Measurements from ENCODE around the gene FAM9C. TPM values are rescaled to one million over a fixed set of nuclear protein-coding genes. Genes with fewer than 3 reads are reported as not detected.

FAM9C gene
- total RNA-seq, 1 experiment from 2014 or later = not detected

DNA sequence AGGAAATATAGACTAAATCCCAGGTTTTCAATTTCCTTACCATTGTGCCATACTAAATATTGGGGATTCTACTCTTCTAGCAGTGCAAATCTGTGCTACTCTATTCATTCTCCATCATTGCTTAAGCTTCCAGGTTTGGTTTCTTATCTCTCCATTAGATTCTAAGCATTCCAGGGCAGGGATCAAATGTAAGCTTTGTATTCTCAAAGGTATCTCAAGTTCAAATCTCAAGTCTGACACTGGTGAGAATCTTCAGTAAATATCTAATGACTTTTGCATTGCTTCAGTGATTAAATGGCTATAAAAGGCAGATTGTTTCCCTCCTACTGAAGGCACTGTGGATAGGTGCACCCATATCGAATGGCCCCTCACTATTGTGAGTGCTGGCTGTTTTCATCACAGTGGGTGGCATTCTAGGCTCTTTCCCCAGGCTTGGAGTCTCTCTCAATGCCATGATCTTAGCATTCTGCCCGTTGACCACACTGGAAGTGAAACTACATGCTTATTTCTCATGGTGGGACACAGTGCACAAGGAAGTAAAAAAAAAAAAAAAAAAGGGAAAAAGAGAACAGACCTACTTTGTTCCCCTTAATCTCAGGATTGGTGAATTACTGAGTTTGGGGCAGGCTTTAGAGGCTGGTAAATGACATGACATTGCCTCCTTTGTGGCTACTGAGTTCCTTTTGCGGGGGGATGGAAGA lies 28.7 kb downstream of the FAM9C start:
- DNase-seq (ENCODE audit: low read depth) = peak; percentile 5
- in situ Hi-C loops (cut with HindIII; ENCODE audit: low pct_unique_long_range_greater_than_20kb, low sequenced_read_pairs) = no loop called here

DNA sequence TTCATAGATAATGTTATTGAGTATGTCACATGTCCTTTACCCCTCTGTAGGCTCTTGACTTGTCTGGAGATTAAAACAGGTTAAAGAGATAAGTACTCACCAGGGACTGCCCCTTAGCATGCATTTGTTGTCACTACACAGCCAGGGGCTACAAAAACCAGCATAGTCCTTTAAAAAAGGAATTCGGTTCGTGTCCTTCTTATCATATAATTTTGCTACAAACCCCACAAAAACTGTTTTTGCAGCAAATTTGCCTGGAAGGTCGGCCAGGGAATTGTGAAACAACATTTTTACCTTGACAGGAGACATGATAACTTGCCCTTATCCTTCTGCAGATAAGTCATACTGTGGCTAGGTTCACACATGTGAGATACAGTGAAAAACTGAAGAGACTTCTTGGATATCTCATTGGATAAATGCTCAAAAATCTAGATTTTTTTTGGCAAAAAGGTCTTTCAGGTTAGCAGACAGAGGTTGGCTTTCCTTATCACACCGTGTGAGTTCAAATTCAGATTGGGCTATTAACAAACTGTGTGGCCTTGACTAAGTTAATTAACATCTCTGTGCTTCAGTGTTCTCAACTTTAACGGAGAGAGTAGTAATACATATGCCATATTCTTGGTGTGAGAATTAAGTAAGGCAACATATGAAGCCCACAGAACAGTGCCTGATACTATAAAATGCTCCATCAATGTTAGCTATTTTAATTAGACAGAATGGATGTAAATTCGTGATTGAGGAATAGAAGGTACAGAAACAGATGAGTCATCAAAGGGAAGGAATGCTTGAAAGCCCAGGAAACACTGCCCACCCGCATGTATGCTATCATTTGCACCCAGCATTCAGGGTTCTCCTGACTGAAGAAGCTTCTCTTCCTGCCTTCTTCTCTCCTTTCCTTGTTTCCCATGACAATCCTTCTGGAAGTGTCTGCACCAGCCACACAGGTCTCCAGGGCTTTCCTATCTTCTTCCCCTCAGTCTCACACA lies 30.0 kb downstream of the FAM9C start:
- in situ Hi-C loops (cut with HindIII; ENCODE audit: low pct_unique_long_range_greater_than_20kb, low sequenced_read_pairs) = no loop called here
- no peak for DNase-seq (ENCODE audit: low read depth)

DNA sequence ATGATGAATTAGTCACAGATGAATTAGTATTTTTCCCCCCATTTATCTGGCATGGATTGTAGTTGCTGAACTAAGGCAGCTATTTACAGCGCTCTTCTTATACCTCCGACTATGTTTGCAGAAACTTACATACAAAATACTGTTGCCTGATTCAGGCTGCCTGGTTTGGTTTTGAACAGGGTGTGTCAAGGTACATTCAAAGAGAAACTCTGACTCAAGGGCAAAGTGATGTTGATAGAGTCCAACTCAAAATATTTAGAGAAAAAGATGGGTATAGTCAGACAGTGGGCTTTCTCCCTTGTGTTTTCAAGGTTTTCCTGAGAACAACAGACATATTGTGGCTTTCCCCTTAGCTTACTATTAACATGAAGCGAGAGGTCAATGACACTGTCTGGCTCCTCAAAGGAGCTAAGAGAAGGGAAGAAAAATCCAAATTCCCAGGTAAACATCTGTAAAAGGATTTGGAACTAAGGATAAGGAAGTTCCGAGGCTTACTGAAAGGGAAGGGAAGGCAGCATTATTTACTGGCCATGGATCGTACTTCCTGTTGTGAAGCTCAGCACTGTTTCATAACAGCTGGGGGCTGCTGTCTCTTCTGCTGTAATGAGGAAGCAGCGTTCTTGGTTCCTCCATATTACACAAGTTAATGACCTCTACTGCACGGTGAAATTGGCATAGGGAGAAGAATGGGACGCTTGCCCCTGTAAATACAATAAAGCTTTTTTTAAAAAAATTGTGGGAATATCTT lies 30.9 kb downstream of the FAM9C start:
- in situ Hi-C loops (cut with HindIII; ENCODE audit: low pct_unique_long_range_greater_than_20kb, low sequenced_read_pairs) = no loop called here
- DNase-seq (ENCODE audit: low read depth) = no peak

GRCh38 chrX:13010546-13010945 lies 33.9 kb downstream of the FAM9C start:
- in situ Hi-C loops (cut with HindIII; ENCODE audit: low pct_unique_long_range_greater_than_20kb, low sequenced_read_pairs) = no loop called here
- no peak for DNase-seq (ENCODE audit: low read depth)

GRCh38 chrX:13009844-13010243 lies 34.6 kb downstream of the FAM9C start:
- DNase-seq (ENCODE audit: low read depth) = no peak
- in situ Hi-C loops (cut with HindIII; ENCODE audit: low pct_unique_long_range_greater_than_20kb, low sequenced_read_pairs) = no loop called here

DNA sequence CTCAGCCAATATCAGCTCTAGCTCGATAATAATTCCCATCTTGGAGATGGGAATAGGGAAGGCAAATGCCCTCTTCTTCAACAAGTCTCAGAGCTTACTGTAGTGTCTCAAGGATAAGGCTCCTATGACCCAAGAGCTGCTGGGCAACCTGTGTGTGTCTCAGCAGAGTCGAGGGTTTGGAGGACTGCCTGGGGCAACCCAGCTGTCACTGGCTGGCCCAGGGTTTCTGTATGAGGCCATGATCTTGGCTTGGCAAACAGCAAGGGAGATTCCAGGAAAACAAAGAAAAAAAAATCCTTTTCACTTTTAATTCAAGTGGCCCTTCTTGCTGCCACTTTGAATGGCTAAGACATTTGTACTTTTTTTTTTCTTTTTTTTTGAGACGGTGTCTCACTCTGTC lies 35.1 kb downstream of the FAM9C start:
- in situ Hi-C loops (cut with HindIII; ENCODE audit: low pct_unique_long_range_greater_than_20kb, low sequenced_read_pairs) = no loop called here
- DNase-seq (ENCODE audit: low read depth) = no peak

- in situ Hi-C loops (cut with HindIII; ENCODE audit: low pct_unique_long_range_greater_than_20kb, low sequenced_read_pairs) = no loop called here
- DNase-seq (ENCODE audit: low read depth) = no peak
These were observed 35.6 kb downstream of the FAM9C start for GRCh38 chrX:13008851-13009250.

- DNase-seq (ENCODE audit: low read depth) = no peak
- in situ Hi-C loops (cut with HindIII; ENCODE audit: low pct_unique_long_range_greater_than_20kb, low sequenced_read_pairs) = no loop called here
These were observed 36.3 kb downstream of the FAM9C start for GRCh38 chrX:13008189-13008533.

DNA sequence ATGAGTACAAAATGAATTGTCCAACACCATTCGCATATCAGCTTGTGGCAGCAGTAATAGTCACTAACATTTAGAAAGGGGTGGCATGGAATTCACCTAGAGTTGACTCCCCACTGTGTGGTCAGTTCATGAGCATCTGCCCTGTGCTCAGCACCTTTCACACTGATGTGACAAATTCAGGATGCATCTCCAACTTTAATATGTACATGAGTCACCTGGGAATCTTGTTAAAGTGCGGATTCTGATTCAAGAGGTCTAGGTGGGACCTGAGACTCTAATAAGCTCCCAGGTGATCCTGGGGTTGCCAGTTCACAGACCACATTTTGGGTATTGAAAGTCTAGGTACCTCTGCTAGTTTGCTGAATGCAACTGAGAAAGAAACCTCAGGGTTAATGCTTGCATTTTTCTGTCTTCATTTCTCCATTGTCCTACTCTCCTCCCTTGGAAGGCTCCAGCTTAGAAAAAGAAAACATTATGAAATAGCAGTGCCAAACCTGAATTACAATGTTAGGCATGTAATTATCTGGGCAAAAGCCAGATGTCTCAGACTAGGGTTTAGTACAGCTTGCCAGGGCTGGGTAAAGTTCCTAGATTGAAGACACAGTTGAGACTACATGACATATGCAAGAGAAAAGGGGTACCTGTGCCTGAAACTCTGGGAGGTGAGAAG lies 36.8 kb downstream of the FAM9C start:
- in situ Hi-C loops (cut with HindIII; ENCODE audit: low pct_unique_long_range_greater_than_20kb, low sequenced_read_pairs) = no loop called here
- no peak for DNase-seq (ENCODE audit: low read depth)

DNA sequence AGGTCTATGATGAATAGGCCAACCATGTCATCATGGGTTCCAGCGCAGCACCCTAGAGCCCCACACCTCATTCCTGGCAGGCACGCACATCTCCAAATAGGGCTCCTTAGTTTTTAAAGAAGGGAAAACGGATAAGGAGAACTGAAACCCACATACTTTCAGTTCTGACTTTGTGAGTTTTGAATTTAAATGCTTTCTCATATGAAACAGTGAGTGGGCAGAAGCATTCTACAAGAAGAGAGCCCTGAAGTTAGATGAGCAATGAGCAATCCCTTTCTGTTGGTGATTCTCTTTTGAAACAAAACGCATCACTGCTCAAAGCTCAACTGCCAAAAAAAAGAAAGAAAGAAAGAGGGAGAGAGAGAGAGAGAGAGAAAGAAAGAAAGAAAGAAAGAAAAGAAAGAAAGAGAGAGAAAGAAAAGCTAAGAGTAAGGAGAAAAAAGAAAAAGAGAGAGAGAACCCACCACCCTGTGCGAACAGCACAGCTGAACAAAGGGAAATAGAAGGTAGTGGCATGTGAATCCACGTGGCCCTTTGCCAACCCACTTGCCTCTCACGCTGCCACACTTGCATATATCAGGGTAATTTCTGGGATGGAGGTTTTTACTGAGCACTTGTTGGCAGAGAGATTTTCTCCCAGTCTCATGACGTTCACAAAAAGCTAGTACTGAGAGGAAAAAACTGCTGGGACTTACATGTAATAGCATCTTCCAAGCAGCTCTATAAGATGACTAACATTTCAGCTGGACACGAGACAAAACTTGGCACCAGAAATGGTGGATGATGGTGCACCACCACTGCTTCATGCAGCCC lies 38.6 kb downstream of the FAM9C start:
- in situ Hi-C loops (cut with HindIII; ENCODE audit: low pct_unique_long_range_greater_than_20kb, low sequenced_read_pairs) = no loop called here
- DNase-seq (ENCODE audit: low read depth) = no peak

DNA sequence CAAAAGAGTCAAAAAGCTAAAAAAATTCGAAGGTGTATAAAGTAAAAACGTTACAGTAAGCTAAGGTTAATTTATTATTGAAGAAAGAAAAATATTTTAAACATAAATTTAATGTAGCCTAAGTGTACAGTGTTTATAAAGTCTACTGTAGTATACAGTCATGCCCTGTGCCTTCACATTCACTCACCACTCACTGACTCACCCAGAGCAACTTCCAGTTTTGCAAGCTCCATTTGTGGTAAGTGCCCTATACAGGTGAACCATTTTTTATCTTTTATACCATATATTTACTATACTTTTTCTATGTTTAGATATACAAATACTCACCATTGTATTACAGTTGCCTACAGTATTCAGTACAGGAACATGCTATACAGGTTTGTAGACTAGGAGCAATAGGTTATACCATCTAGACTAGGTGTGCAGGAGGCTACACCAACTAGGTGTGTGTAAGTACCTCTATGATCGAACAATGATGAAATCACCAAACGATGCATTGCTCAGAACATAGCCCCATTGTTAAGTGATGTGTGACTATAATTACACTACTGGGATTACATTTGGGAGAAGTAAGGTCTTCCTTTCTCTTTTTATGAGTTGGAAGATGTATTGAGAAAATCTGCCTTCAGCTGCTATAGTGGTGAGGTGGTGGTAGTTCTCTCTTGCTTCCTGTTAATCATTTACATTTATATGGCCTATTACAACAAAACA lies 42.3 kb downstream of the FAM9C start:
- DNase-seq (ENCODE audit: low read depth) = no peak
- in situ Hi-C loops (cut with HindIII; ENCODE audit: low pct_unique_long_range_greater_than_20kb, low sequenced_read_pairs) = no loop called here

DNA sequence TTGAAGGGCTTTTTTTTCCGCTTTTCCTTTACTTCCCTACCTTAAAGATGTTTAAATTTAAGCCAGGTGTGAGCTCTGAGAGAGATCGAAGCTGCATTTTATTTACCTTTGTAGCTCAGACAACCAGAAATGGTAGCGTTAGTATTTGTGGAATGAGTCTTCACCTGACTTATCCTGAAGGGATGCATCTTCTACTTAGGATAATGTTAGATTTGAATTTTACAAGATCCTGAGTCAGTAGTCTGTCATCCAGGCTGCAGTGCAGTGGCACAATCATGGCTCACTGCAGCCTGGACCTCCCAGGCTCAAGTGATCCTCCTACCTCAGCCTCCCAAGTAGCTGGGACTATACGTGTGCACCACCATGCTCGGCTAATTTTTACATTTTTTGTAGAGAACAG lies 43.3 kb downstream of the FAM9C start:
- DNase-seq (ENCODE audit: low read depth) = no peak
- in situ Hi-C loops (cut with HindIII; ENCODE audit: low pct_unique_long_range_greater_than_20kb, low sequenced_read_pairs) = no loop called here

DNA sequence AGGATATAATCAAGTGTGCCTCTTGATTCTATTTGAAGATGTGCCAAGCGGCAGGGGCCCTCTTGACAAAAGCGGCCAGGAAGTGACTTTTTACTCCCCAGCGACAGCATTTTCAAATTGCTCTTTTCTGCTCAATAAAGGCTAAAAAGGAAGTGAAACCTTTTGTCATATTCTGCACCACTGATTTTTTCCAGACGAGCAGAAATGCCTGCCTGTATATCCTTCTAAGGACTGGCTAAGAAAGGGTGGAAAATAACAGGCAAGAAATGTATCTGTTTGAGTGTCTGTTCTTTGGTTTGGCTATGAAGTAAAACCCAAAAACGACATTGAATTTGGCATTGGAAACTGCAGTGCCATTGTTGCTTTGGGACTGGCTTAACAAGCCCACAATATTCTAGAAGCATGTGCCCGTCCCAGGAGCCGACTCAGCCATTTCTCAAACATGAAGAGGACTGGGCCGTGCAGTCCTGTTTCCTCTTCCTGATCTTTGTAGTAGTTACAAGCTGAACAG lies 44.1 kb downstream of the FAM9C start:
- no peak for DNase-seq (ENCODE audit: low read depth)
- in situ Hi-C loops (cut with HindIII; ENCODE audit: low pct_unique_long_range_greater_than_20kb, low sequenced_read_pairs) = no loop called here

DNA sequence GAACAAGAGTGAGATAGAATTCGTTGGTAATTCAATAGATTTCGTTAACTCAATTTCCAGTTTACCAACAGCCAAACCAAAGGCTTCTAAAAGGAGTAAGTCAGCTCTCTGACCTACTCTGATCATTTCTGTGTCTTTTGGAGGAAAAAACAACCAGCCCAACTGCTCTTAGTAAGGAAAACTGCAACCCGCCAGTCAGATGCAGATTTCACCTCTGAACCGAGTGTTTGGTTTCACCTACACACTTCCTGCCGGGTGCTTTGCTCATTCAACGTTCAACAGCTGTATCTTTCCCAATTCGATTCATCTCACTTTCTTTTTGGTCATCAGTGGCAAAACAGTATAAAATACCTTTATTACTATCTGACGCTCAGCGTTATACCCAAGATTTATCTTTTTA lies 45.0 kb downstream of the FAM9C start:
- DNase-seq (ENCODE audit: low read depth) = no peak
- in situ Hi-C loops (cut with HindIII; ENCODE audit: low pct_unique_long_range_greater_than_20kb, low sequenced_read_pairs) = no loop called here

DNA sequence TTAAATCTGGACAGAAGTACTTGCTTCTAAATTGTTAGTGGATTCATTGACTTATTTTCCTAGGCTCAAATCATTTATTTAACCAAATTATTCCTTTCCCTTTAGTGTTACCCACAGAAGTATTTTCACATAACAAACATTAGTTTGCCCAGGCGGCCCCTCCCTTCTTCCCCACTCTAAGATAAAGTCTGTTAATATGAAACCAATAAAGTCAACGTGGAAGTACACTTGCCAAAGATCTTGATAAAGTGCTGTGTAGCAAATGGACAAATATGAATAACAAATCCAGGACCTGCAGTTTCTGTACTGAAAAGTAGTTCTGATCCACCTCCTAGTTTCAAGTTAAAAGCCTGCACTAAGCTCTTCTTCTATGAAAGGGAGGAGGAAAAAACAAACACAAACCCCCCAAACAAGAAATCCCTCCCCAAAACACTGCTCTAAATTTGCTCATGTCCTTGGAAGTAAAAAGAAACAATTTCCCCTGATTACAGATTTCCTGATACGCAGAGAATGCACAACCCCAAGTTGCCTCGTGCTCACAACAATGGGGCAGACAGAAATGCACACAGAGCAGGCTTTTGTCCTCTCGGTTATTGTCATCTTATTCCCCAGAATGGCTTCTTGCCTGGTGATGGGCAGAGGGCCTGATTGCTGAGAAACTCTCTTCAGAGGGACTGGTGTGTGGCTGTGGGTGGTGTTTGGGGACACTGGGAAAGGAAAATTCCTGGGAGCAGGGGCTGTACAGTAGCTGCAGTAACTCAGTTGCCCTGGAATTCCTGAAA lies 46.3 kb downstream of the FAM9C start:
- in situ Hi-C loops (cut with HindIII; ENCODE audit: low pct_unique_long_range_greater_than_20kb, low sequenced_read_pairs) = no loop called here
- DNase-seq (ENCODE audit: low read depth) = no peak

GRCh38 chrX:12996934-12997435 lies 47.4 kb downstream of the FAM9C start:
- no peak for DNase-seq (ENCODE audit: low read depth)
- in situ Hi-C loops (cut with HindIII; ENCODE audit: low pct_unique_long_range_greater_than_20kb, low sequenced_read_pairs) = no loop called here

Measured in Caki2 (cell line).